GM12878 (cell line): ENCODE measurements around the gene FGD4. TPM values are rescaled to one million over a fixed set of nuclear protein-coding genes. Genes with fewer than 3 reads are reported as not detected.

Experiments
- ATAC-seq: fragments of 200-7000 bp; cut with Tn5 transposase; 3 replicates; pipeline ENCODE4 v1.9.1; 2020; ENCODE audit warnings: mild to moderate bottlenecking, moderate library complexity
- BruUV-seq: library from RNA; stranded (reverse); fragments of 400-500 nt; replicated peaks from 2 replicates; lab custom pipeline; 2021; lab: Mats Ljungman, UMichigan
- CTCF ChIA-PET: fragments of 300-600 bp; sonication (Branson Sonifier 250); formaldehyde crosslinking; extraction: SDS; loops from one replicate; lab custom pipeline; 2021; ENCODE audit warnings: inconsistent platforms; lab: Yijun Ruan, JAX
- POLR2A ChIA-PET: fragments of 350-600 bp; formaldehyde crosslinking; extraction: SDS; loops from one replicate; lab custom pipeline; 2021; ENCODE audit warnings: inconsistent platforms; lab: Charles Lee
- RAD21 ChIA-PET: fragments of 300-600 bp; sonication (Branson Sonifier 250); formaldehyde crosslinking; loops from one replicate; lab custom pipeline; 2023; ENCODE audit warnings: antibody characterized with exemption; ENCODE audit not compliant: unreplicated experiment; lab: Charles Lee
- SMC1A ChIA-PET: fragments of 300-600 bp; sonication (Branson Sonifier 250); formaldehyde crosslinking; loops from one replicate; lab custom pipeline; 2023; ENCODE audit not compliant: unreplicated experiment, uncharacterized antibody; lab: Charles Lee
- DNase-seq: peaks from one replicate; pipeline ENCODE4 v3.0.0-alpha.2; 2011; ENCODE audit warnings: low read depth, low spot score
- FAIRE-seq: peaks from 3 replicates; lab custom pipeline; 2011; peaks lifted over from hg19 to GRCh38; lab: Jason Lieb, UNC
- H2AFZ ChIP-seq: 2 replicates; pipeline ENCODE4 v1.6.0; 2011; ENCODE audit warnings: low read depth, low read length, control low read depth; ENCODE audit not compliant: control insufficient read depth
- H3K27ac ChIP-seq: 2 replicates; pipeline ENCODE4 v1.5.1; 2011; ENCODE audit warnings: control low read depth; ENCODE audit not compliant: control insufficient read depth, insufficient read depth
- H3K27me3 ChIP-seq, 2 experiments: replicated peaks in 1 of 2; 2 replicates each; pipeline versions ENCODE4 v1.6.0 to v1.6.1; 2011; ENCODE audit warnings: low read length in 1 of 2; ENCODE audit not compliant: control insufficient read depth in 2 of 2, insufficient read depth in 2 of 2
- H3K36me3 ChIP-seq, 2 experiments: 2 replicates each; pipeline ENCODE4 v1.5.1; 2011; ENCODE audit warnings: low read length in 1 of 2; ENCODE audit not compliant: control insufficient read depth in 2 of 2, insufficient read depth in 2 of 2
- H3K4me1 ChIP-seq: 2 replicates; pipeline ENCODE4 v1.6.1; 2011; ENCODE audit warnings: mild to moderate bottlenecking, low read length, moderate library complexity, mixed read lengths; ENCODE audit not compliant: control insufficient read depth, insufficient read depth
- H3K4me2 ChIP-seq: 2 replicates; pipeline ENCODE4 v1.6.0; 2011; ENCODE audit warnings: control low read depth; ENCODE audit not compliant: control insufficient read depth, insufficient read depth
- H3K4me3 ChIP-seq: fragments of 200-600 bp; sonication (generic); 2 replicates; pipeline ENCODE4 v1.5.1; 2016
- H3K79me2 ChIP-seq: 2 replicates; pipeline ENCODE4 v1.6.0; 2011; ENCODE audit warnings: low read length; ENCODE audit not compliant: control insufficient read depth, insufficient read depth
- H3K9ac ChIP-seq: 2 replicates; pipeline ENCODE4 v1.8.0; 2011; ENCODE audit warnings: low read length, control low read depth, mixed read lengths; ENCODE audit not compliant: control insufficient read depth, insufficient read depth
- H3K9me3 ChIP-seq: replicated peaks from 3 replicates; pipeline ENCODE4 v1.5.1; 2011; ENCODE audit warnings: mild to moderate bottlenecking, low read length; ENCODE audit not compliant: control insufficient read depth, insufficient read depth
- H4K20me1 ChIP-seq: 2 replicates; pipeline ENCODE4 v1.6.0; 2011; ENCODE audit not compliant: control insufficient read depth, insufficient read depth
- BACH1 ChIP-seq: fragments of 450-650 bp; IDR thresholded peaks from 2 replicates; pipeline ENCODE4 v1.6.1; 2017; ENCODE audit warnings: mild to moderate bottlenecking, borderline replicate concordance
- EED ChIP-seq: sonication (generic); IDR thresholded peaks from 2 replicates; pipeline ENCODE4 v1.6.1; 2016; ENCODE audit warnings: antibody characterized with exemption, low read depth
- FOXM1 ChIP-seq: IDR thresholded peaks from 2 replicates; pipeline ENCODE4 v1.6.1; 2012; ENCODE audit warnings: low read depth, mild to moderate bottlenecking, inconsistent platforms, low read length, moderate library complexity
- JUNB ChIP-seq: IDR thresholded peaks from 2 replicates; pipeline ENCODE4 v1.6.1; 2016; ENCODE audit warnings: antibody characterized with exemption, mild to moderate bottlenecking
- LARP7 ChIP-seq: fragments of 450-650 bp; IDR thresholded peaks from 2 replicates; pipeline ENCODE4 v1.6.1; 2017; ENCODE audit warnings: mild to moderate bottlenecking
- POLR2AphosphoS5 ChIP-seq: IDR thresholded peaks from 2 replicates; pipeline ENCODE4 v1.6.1; 2011; ENCODE audit warnings: mild to moderate bottlenecking, low read length, inconsistent platforms
- RCOR1 ChIP-seq: conservative IDR thresholded peaks from 2 replicates; pipeline ENCODE4 v1.6.1; 2012; ENCODE audit warnings: low read depth, low read length, improper control_type of control experiment
- REST ChIP-seq: IDR thresholded peaks from 2 replicates; pipeline ENCODE4 v1.6.1; 2012; ENCODE audit warnings: mild to moderate bottlenecking, low read depth, low read length
- YBX1 ChIP-seq: fragments of 450-650 bp; IDR thresholded peaks from 2 replicates; pipeline ENCODE4 v1.6.1; 2016; ENCODE audit warnings: antibody characterized with exemption
- ZNF622 ChIP-seq: fragments of 450-650 bp; IDR thresholded peaks from 2 replicates; pipeline ENCODE4 v1.6.1; 2017; ENCODE audit warnings: mild to moderate bottlenecking, inconsistent platforms
- in situ Hi-C: fragments of 300-500 bp; cut with MboI; formaldehyde crosslinking; loops from 9 replicates; pipeline ENCODE4 v1.14.3; 2018; ENCODE audit warnings: mixed read lengths
- intact Hi-C: fragments of 100-400 bp; cut with micrococcal nuclease; formaldehyde crosslinking; loops from one replicate; pipeline ENCODE4 v1.14.2; 2022; ENCODE audit not compliant: unreplicated experiment
- polyA plus RNA-seq, 11 experiments: library from polyadenylated mRNA; depleted of rRNA in 4 of 11; unstranded in 6 of 11; stranded (reverse) in 5 of 11; fragments of >200 nt; fragmentation: Nextera tagmentation in 4 of 11; fragmentation: Illumina TruSeq in 1 of 11; extraction: Ambion mirVana in 4 of 11; extraction: Trizol in 1 of 11; gene quantifications; 1 replicate in 1 of 11; 2 replicates in 10 of 11; pipeline versions ENCODE4 v1.2.1 to v1.2.3, GENCODE V29; 2011 to 2016; ENCODE audit warnings: inconsistent platforms in 2 of 11, missing spikeins in 2 of 11, low read depth in 1 of 11
- total RNA-seq, 4 experiments: library from RNA; depleted of rRNA in 3 of 4; stranded (reverse); fragments of >200 nt in 3 of 4; fragmentation: Illumina TruSeq in 1 of 4; extraction: Trizol in 1 of 4; gene quantifications; 2 replicates each; pipeline versions ENCODE4 v1.2.1 to v1.2.3, GENCODE V29; 2013 to 2021

FGD4 gene
- total and polyA plus RNA-seq, 10 of the 15 experiments (the other 5 are each of a cell fraction or from before 2014, with no cell fraction given), result 0.01 to 0.18 (median 0.08) TPM; not detected in 3

- peaks cover 2 to 3% of the 10 kb centered on the region in 2 experiments; a peak in 2 of 4 replicates for H3K27me3 ChIP-seq
- in situ Hi-C loops (no loop called here), intact Hi-C loops (no loop called here)
- TF ChIP-seq BACH1 (no peak), POLR2AphosphoS5 (no peak), YBX1 (no peak), JUNB (no peak), FOXM1 (no peak), REST (no peak), RCOR1 (no peak), EED (no peak), ZNF622 (no peak), LARP7 (no peak)
- POLR2A ChIA-PET, result no interaction called here
- H3K9me3 ChIP-seq, result no peaks in the 10 kb centered on the region
- SMC1A ChIA-PET, result no interaction called here
- no peaks in the 10 kb centered on the region for H4K20me1 ChIP-seq
- H3K36me3 ChIP-seq, result no peaks in the 10 kb centered on the region
- H3K79me2 ChIP-seq, result no peaks in the 10 kb centered on the region
- H3K4me1 ChIP-seq, result no peaks in the 10 kb centered on the region
- no TSS peak for BruUV-seq
- H3K27ac ChIP-seq, result no peak overlapping the region
- CTCF ChIA-PET, result no interaction called here
- no peak overlapping the region for H2AFZ ChIP-seq
- DNase-seq (no peak), ATAC-seq (no peak), FAIRE-seq (no peak)
- no peak overlapping the region for H3K4me3 ChIP-seq
- RAD21 ChIA-PET, result no interaction called here
- H3K4me2 ChIP-seq, result no peak overlapping the region
- H3K9ac ChIP-seq, result no peak overlapping the region
These were observed 97.6 kb downstream of the FGD4 start for GRCh38 chr12:32496946-32497345.
